ENCODE results near the gene ZNF433. TPM values are rescaled to one million over a fixed set of nuclear protein-coding genes. Genes with fewer than 3 reads are reported as not detected.

The ZNF433 gene
- total RNA-seq, 2 experiments from 2014 or later = 0.76 to 1.9 TPM

GRCh38 chr19:12015015-12015752 is 20.3 kb downstream of the ZNF433 start:
- intact Hi-C loops (cut with micrococcal nuclease; ENCODE audit: unreplicated experiment) = no loop called here
- Histone ChIP-seq H3K4me2 (ENCODE audit: low read length) (no peak overlapping the region), H3K4me1 (ENCODE audit: insufficient read depth, low read length, poor library complexity, severe bottlenecking) (no peaks in the 10 kb centered on the region), H3K79me2 (ENCODE audit: insufficient read depth, low read depth, low read length) (no peaks in the 10 kb centered on the region), H3K36me3 (ENCODE audit: insufficient read depth, low read length) (peaks cover 74% of the 10 kb centered on the region), H3K9me3 (ENCODE audit: low read length) (peaks cover 45% of the 10 kb centered on the region), H3K27ac (ENCODE audit: low read depth, low read length, poor library complexity, severe bottlenecking) (no peak overlapping the region), H3K9me2 (ENCODE audit: insufficient read depth, low read length) (no peaks in the 10 kb centered on the region), H2AFZ (ENCODE audit: low read length) (no peak overlapping the region), H3K4me3 (ENCODE audit: low read depth, low read length, poor library complexity, severe bottlenecking) (no peak overlapping the region), H4K20me1 (ENCODE audit: insufficient read depth, low read length) (no peaks in the 10 kb centered on the region)
- no peak for DNase-seq (ENCODE audit: low spot score)
- ChIA-PET CTCF (ENCODE audit: unreplicated experiment) (no interaction called here), POLR2A (no interaction called here)
- no TSS peak for BruUV-seq (replicated peaks)
- TF ChIP-seq EZH2phosphoT487 (IDR thresholded peaks at IDR 0.05; ENCODE audit: borderline replicate concordance, low read depth, low read length) (no peak), CTCF (conservative IDR thresholded peaks at IDR 0.05; ENCODE audit: low read length) (no peak)

GRCh38 chr19:12000152-12000981 is 35.1 kb downstream of the ZNF433 start:
- Histone ChIP-seq H3K36me3 (ENCODE audit: insufficient read depth, low read length) (peaks cover 77% of the 10 kb centered on the region), H3K4me2 (ENCODE audit: low read length) (peak overlapping the region; percentile 30), H3K79me2 (ENCODE audit: insufficient read depth, low read depth, low read length) (peaks cover 64% of the 10 kb centered on the region), H3K9me2 (ENCODE audit: insufficient read depth, low read length) (no peaks in the 10 kb centered on the region), H3K27ac (ENCODE audit: low read depth, low read length, poor library complexity, severe bottlenecking) (peak overlapping the region; percentile 28), H3K9me3 (ENCODE audit: low read length) (no peaks in the 10 kb centered on the region), H3K4me1 (ENCODE audit: insufficient read depth, low read length, poor library complexity, severe bottlenecking) (peaks cover 23% of the 10 kb centered on the region), H3K4me3 (ENCODE audit: low read depth, low read length, poor library complexity, severe bottlenecking) (no peak overlapping the region), H4K20me1 (ENCODE audit: insufficient read depth, low read length) (no peaks in the 10 kb centered on the region), H2AFZ (ENCODE audit: low read length) (no peak overlapping the region)
- peak; percentile 18 for DNase-seq (ENCODE audit: low spot score)
- CTCF ChIA-PET (ENCODE audit: unreplicated experiment) = no interaction called here
- TF ChIP-seq CTCF (conservative IDR thresholded peaks at IDR 0.05; ENCODE audit: low read length) (no peak), EZH2phosphoT487 (IDR thresholded peaks at IDR 0.05; ENCODE audit: borderline replicate concordance, low read depth, low read length) (no peak)
- no TSS peak for BruUV-seq (replicated peaks)
- intact Hi-C loops (cut with micrococcal nuclease; ENCODE audit: unreplicated experiment) = no loop called here
- POLR2A ChIA-PET = interaction anchor here (0.8 kb wide), 2 partner anchors 10 to 13 kb away, joined by 3 read pairs; no protein-coding TSS in a partner anchor
